ENCODE data around the gene CXCL8.

Gene CXCL8

GRCh38 chr4:73780243-73780642, 39.9 kb downstream of the CXCL8 start:
- H3K4me3 Mint-ChIP-seq: no peak overlapping the region
- no peaks in the 10 kb centered on the region for H3K9me3 Mint-ChIP-seq (ENCODE audit: low read depth)
- H3K27me3 Mint-ChIP-seq: peaks cover 1% of the 10 kb centered on the region
- H3K4me1 Mint-ChIP-seq (ENCODE audit: low read depth): no peaks in the 10 kb centered on the region
- H3K36me3 Mint-ChIP-seq: no peaks in the 10 kb centered on the region
- H3K27ac Mint-ChIP-seq: no peak overlapping the region

GRCh38 chr4:73780834-73781233, 40.5 kb downstream of the CXCL8 start:
- no peaks in the 10 kb centered on the region for H3K9me3 Mint-ChIP-seq (ENCODE audit: low read depth)
- H3K4me1 Mint-ChIP-seq (ENCODE audit: low read depth): no peaks in the 10 kb centered on the region
- peaks cover 1% of the 10 kb centered on the region for H3K27me3 Mint-ChIP-seq
- no peak overlapping the region for H3K4me3 Mint-ChIP-seq
- no peak overlapping the region for H3K27ac Mint-ChIP-seq
- no peaks in the 10 kb centered on the region for H3K36me3 Mint-ChIP-seq

DNA sequence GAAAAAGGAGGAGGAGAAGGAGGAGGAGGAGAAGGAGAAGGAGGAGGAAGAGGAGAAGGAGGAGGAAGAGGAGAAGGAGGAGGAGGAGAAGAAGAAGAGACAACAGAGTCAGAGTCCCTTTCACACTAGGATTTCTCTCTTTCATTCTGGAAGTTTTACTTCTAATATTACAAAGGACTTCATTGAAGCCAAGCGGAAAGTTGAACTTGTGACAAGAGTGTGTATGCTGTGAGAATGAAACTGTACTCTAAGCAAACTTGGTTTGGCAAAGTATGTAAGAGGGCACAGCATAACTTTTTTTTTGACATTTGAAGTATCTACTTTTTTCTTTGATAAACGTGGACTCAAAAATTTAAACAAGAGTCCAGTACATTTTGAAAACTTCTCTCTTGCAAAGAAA, 48.0 kb downstream of the CXCL8 start:
- H3K36me3 Mint-ChIP-seq: no peaks in the 10 kb centered on the region
- H3K4me1 Mint-ChIP-seq (ENCODE audit: low read depth): no peaks in the 10 kb centered on the region
- peaks cover 4% of the 10 kb centered on the region for H3K9me3 Mint-ChIP-seq (ENCODE audit: low read depth)
- no peak overlapping the region for H3K4me3 Mint-ChIP-seq
- H3K27ac Mint-ChIP-seq: no peak overlapping the region
- H3K27me3 Mint-ChIP-seq: no peaks in the 10 kb centered on the region
